GM21381 (cell line): ENCODE data around the gene FOXI2.

Experiments used
- ATAC-seq: cut with Tn5 transposase; IDR thresholded peaks from one replicate; pipeline ENCODE4 v1.9.1; 2021; ENCODE audit warnings: mild to moderate bottlenecking, moderate library complexity; ENCODE audit not compliant: unreplicated experiment

FOXI2 gene

GRCh38 chr10:127736915-127737562 lies at the start of gene FOXI2:
Gene FOXI2, plus strand, starts transcription at chr10:127737185. Its CDS starts 89 bp downstream, at chr10:127737274.
- no peak for ATAC-seq

GRCh38 chr10:127687548-127687947 lies 49.4 kb upstream of the FOXI2 start:
- no peak for ATAC-seq

- no peak for ATAC-seq
Measured at GRCh38 chr10:127690176-127690835, 46.7 kb upstream of the FOXI2 start.

- ATAC-seq = no peak
Measured at GRCh38 chr10:127694580-127695193, 42.3 kb upstream of the FOXI2 start.

GRCh38 chr10:127695431-127695830 lies 41.6 kb upstream of the FOXI2 start:
- no peak for ATAC-seq

GRCh38 chr10:127698886-127699285 lies 38.1 kb upstream of the FOXI2 start:
- ATAC-seq = no peak

GRCh38 chr10:127699311-127699710 lies 37.7 kb upstream of the FOXI2 start:
- ATAC-seq = no peak

- no peak for ATAC-seq
Measured at GRCh38 chr10:127702271-127702670, 34.7 kb upstream of the FOXI2 start.

- ATAC-seq = no peak
Measured at GRCh38 chr10:127715249-127715648, 21.7 kb upstream of the FOXI2 start.

GRCh38 chr10:127715782-127716378 lies 21.1 kb upstream of the FOXI2 start:
- no peak for ATAC-seq

- ATAC-seq = no peak
Measured at GRCh38 chr10:127720142-127720541, 16.8 kb upstream of the FOXI2 start.

GRCh38 chr10:127720903-127721302 lies 16.1 kb upstream of the FOXI2 start:
- no peak for ATAC-seq

- no peak for ATAC-seq
Measured at GRCh38 chr10:127734753-127735152, 2.2 kb upstream of the FOXI2 start.

GRCh38 chr10:127735156-127735555 lies 1.8 kb upstream of the FOXI2 start:
- ATAC-seq = no peak

GRCh38 chr10:127735723-127736221 lies 1.2 kb upstream of the FOXI2 start:
- ATAC-seq = no peak

- ATAC-seq = no peak
Measured at GRCh38 chr10:127736222-127736914, 617 bp upstream of the FOXI2 start.

- ATAC-seq = no peak
Measured at GRCh38 chr10:127737563-127738511, 852 bp downstream of the FOXI2 start.

- no peak for ATAC-seq
Measured at GRCh38 chr10:127738512-127739424, 1.8 kb downstream of the FOXI2 start.

GRCh38 chr10:127739908-127740307 lies 2.9 kb downstream of the FOXI2 start:
- ATAC-seq = no peak
